ENCODE results near the gene PPP1CB. TPM values are rescaled to one million over a fixed set of nuclear protein-coding genes. Genes with fewer than 3 reads are reported as not detected.

PPP1CB gene
- total RNA-seq, 1 donor from 2014 or later = 241 TPM

- no peak for DNase-seq
These were observed 5.8 kb upstream of the PPP1CB start for GRCh38 chr2:28745876-28746275.

- DNase-seq = no peak
These were observed 5.1 kb upstream of the PPP1CB start for GRCh38 chr2:28746429-28747111.

- no peak for DNase-seq
These were observed 3.9 kb upstream of the PPP1CB start for GRCh38 chr2:28747714-28748113.

GRCh38 chr2:28748176-28748575 lies 3.5 kb upstream of the PPP1CB start:
- DNase-seq = no peak

GRCh38 chr2:28748941-28749340 lies 2.7 kb upstream of the PPP1CB start:
- no peak for DNase-seq

GRCh38 chr2:28749526-28749925 lies 2.1 kb upstream of the PPP1CB start:
- DNase-seq = no peak

- DNase-seq = no peak
These were observed 1.0 kb upstream of the PPP1CB start for GRCh38 chr2:28750316-28751251.

GRCh38 chr2:28751956-28752630 lies 463 bp downstream of the PPP1CB start:
- no peak for DNase-seq

GRCh38 chr2:28752631-28753376 lies 1.2 kb downstream of the PPP1CB start:
- peak; percentile 32 for DNase-seq

- DNase-seq = no peak
These were observed 2.7 kb downstream of the PPP1CB start for GRCh38 chr2:28754321-28754720.

- DNase-seq = no peak
These were observed 3.8 kb downstream of the PPP1CB start for GRCh38 chr2:28755421-28755820.

GRCh38 chr2:28758459-28758858 lies 6.8 kb downstream of the PPP1CB start:
- DNase-seq = no peak

- DNase-seq = no peak
These were observed 9.8 kb downstream of the PPP1CB start for GRCh38 chr2:28761420-28761819.

GRCh38 chr2:28764909-28765711 lies 13.5 kb downstream of the PPP1CB start:
- no peak for DNase-seq

GRCh38 chr2:28766070-28766469 lies 14.4 kb downstream of the PPP1CB start:
- no peak for DNase-seq

GRCh38 chr2:28767337-28767736 lies 15.7 kb downstream of the PPP1CB start:
- no peak for DNase-seq

GRCh38 chr2:28768422-28768821 lies 16.8 kb downstream of the PPP1CB start:
- no peak for DNase-seq

GRCh38 chr2:28768952-28769351 lies 17.3 kb downstream of the PPP1CB start:
- no peak for DNase-seq

- DNase-seq = no peak
These were observed 20.7 kb downstream of the PPP1CB start for GRCh38 chr2:28772351-28772750.

- no peak for DNase-seq
These were observed 24.8 kb downstream of the PPP1CB start for GRCh38 chr2:28776471-28776870.

GRCh38 chr2:28778392-28778791 lies 26.8 kb downstream of the PPP1CB start:
- DNase-seq = no peak

Measured in skin of body (tissue), 2 donors.